Glomerular visceral epithelial cell (primary cell): ENCODE measurements around the gene FBLN7.

Experiments used
- DNase-seq: peaks from one replicate; pipeline ENCODE4 v3.0.0-alpha.2; 2016; ENCODE audit errors: extremely low spot score

FBLN7 gene

GRCh38 chr2:112157472-112157871 is 19.3 kb downstream of the FBLN7 start:
- no peak for DNase-seq

GRCh38 chr2:112159454-112159921 is 21.3 kb downstream of the FBLN7 start:
- DNase-seq = no peak

GRCh38 chr2:112160283-112161250 is 22.4 kb downstream of the FBLN7 start:
- DNase-seq = no peak

DNA sequence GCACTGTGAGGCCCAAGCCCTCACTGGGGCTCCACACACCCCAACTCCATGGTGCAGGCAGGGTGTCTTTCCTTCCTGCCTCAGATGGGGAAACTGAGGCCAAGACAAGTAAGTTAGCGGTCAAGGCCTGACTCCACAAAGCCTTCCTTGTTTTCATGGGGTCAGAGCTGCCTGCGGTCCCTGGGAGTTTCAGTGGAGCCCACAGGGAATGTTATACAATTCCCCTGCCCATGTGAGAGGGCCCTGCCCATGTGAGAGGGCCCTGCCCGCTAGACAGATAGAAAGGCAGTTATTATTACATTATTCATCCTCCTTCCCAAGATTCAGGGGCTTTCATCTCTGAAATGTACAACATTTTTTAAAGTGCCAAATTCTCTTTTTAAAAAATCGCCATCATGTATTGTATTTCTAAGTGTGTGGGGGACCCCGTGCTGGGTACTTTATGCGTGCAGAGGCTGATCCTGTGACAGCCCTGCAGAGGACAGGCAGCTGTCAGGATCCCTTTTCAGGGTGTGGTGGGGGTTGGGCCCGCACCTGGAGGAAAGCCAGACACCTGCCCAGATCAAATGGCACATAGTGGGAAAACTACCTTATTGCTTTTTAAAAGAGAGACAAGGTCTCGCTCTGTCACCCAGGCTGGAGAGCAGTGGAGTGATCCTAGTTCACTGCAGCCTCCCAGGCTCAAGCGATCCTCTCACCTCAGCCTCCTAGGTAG is 23.4 kb downstream of the FBLN7 start:
- no peak for DNase-seq

- no peak for DNase-seq
Measured at GRCh38 chr2:112162341-112162740, 24.2 kb downstream of the FBLN7 start.

DNA sequence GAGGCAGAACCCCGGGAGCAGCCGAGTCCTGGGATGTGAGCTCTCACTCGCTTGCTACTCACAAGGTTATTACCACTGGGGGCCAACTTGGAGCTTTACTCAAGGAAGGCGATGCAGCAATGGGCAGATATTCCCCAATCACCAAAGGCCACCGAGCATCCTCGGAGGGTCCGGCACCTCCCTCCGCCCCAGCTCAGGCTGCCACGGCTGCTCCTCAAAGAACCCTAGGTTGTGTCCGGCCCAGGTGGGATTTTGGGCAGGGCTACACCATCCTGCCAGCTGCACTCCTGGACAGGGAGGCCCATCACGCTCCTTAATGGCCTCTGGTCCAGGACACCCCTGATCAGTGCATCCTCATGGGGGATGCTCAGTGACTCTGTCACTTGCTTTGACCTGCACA is 24.8 kb downstream of the FBLN7 start:
- DNase-seq = no peak

DNA sequence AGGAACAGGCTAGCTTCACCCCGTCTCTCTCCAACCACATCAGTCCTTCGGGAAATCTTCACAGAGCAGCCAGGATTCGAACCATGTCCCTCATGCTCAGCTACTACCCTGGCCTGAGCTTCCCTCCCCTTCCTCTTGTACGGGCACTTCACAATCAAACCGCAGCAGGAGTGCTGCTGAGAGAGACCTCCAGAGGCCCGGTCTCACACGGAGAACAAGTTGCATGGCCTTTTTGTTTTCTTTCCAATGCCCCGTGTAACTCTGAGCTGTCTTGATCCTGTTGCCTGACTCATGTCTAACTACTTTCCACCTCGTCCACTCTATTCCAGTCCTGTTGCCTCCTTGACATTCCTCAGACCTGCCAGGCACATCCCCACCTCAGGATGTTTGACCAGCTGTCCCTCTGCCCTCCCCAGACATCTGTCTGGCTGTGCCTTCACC is 25.4 kb downstream of the FBLN7 start:
- peak; percentile 38 for DNase-seq

- no peak for DNase-seq
Measured at GRCh38 chr2:112164876-112165275, 26.7 kb downstream of the FBLN7 start.

- no peak for DNase-seq
Measured at GRCh38 chr2:112165296-112165695, 27.1 kb downstream of the FBLN7 start.

DNA sequence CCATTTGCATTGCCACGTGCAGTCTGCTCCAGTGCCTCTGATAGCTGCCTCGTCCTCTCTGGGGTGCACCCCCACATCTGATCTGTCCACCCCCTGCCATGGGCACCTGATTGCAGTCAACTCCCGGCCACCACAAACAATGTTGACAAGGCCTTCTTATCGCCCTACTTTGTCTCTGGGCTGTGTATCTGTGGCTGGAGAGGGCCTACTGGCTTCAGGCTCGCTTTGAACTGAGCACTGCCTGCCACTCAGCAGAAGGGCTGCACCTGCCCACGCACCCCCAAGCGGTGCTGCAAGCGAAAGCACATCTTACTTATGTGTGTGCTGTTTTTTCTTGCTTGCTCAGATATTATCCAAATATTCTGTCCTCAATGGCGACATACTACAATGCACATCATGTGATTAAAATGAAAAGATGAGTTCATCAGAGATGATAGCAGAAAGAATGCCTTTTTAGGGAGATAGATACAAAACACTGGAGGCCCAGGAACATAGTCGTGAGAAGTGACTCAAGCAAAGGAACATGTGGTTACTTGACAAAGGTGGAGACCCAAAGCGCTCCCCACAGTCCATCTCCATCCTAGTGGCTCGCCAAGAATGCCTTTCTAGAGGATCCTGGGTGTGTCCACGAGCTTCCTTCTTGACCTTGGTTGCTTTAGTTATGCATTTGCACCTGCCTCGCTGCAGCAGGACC is 28.8 kb downstream of the FBLN7 start:
- no peak for DNase-seq

DNA sequence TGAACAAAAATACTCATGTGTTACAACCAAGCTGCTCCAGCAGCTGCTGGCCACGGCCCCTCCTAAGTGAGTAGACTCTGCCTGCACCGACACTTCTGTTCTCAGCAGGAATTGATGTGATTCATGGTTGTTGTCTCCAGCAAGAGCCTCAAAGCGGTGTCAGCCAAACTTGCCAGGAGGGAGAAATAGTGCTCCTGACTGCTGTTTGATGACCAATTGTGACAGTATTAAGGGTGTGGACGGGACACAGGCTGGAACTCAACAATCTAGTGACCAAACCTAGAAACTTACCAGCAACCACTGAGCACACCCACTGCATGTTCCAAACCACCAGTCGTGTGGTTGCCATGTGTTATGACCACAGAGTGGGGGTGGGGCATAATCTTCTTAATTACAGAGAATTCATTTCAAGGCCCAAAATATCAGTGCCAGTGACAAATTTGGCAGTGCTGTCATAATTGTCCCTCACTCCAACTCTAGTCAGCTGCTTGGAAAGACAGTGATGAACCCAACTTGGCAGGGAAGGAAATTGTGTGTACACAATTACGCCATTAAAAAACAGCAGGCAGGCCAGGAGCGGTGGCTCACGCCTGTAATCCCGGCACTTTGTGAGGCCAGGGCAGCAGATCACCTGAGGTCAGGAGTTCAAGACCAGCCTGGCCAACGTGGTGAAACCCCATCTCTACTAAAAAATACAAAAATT is 30.4 kb downstream of the FBLN7 start:
- no peak for DNase-seq

- no peak for DNase-seq
Measured at GRCh38 chr2:112170495-112170894, 32.3 kb downstream of the FBLN7 start.

- DNase-seq = peak; percentile 98
Measured at GRCh38 chr2:112173646-112174319, 35.6 kb downstream of the FBLN7 start.

DNA sequence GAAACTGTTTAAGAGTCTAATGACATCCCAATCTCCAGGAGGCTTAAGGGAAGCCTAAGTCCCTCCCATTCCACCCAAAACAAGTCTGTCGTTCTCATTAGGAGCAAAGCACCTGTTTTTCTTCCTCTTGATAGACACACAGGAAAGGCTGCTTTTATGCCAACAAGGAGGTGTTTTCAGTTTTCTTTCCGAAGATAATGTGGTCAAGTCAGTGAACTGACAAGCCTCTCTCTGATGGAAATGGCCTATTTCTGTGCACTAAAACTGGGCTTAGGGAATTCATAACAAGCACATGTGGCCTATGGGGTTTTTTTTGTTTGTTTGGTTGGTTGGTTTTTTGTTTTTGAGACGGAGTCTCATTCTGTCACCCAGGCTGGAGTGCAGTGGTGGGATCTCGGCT is 36.2 kb downstream of the FBLN7 start:
- DNase-seq = no peak

GRCh38 chr2:112175333-112175732 is 37.1 kb downstream of the FBLN7 start:
- no peak for DNase-seq

- no peak for DNase-seq
Measured at GRCh38 chr2:112175958-112176573, 37.9 kb downstream of the FBLN7 start.

DNA sequence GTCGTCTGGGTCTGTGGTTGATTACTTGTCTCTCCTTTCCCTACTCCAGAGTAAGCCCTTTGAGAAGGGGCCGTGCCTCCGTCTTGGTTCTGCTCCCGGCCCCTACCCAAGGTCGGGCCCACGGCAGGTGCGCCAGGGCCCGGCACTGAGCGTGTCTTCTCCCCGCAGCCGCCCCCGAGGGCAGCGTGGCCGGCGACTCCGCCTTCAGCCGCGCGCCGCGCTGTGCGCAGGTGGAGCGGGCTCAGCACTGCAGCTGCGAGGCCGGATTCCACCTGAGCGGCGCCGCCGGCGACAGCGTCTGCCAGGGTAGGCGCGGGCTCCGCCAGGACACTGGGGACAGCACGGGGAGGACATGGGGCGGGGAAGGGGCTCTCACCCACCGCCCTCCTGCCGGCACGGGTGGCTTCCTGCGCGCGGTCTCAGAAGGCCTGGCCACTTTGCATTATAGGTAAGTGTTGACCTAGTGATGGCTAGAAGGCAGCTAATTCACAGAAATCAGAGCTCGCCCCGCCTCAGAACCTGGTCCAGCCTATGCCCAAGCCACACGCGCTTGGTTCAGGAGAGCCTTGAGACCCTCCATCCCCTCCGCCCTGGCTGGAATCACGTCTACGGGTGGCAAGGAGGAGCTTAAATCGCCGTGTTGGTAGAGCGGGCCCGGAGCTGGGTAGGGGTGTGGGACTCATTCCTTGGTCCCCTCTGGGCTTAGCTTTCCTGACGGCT is 43.5 kb downstream of the FBLN7 start:
- no peak for DNase-seq

DNA sequence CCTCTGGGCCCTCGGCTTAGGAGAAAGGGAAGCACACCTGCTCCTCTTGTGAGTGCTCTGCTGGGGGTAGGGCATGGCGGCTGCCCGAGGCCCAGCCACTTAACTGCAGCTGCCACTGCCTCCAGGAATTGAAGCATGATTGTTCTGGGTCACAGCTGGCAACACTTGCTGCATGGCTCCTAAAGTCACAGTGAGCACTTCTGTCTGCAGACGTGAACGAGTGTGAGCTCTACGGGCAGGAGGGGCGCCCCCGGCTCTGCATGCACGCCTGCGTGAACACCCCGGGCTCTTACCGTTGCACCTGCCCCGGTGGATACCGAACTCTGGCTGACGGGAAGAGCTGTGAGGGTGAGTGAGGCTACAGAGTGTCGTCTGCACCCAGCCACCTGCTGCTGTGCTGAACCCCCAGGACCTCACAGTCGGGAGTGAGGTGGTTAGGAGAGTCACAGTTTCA is 44.4 kb downstream of the FBLN7 start:
- no peak for DNase-seq

GRCh38 chr2:112183327-112184025 is 45.3 kb downstream of the FBLN7 start:
- peak; percentile 4 for DNase-seq
